PC-9 (cell line): ENCODE results near the gene PMM2. TPM values are rescaled to one million over a fixed set of nuclear protein-coding genes. Genes with fewer than 3 reads are reported as not detected.

Source experiments
- BruUV-seq: library from RNA; stranded (reverse); fragments of 400-500 nt; replicated peaks from 2 replicates; lab custom pipeline; 2021; lab: Mats Ljungman, UMichigan
- CTCF ChIA-PET: fragments of 300-600 bp; sonication (Branson Sonifier 250); formaldehyde crosslinking; loops from one replicate; lab custom pipeline; 2022; ENCODE audit warnings: antibody characterized with exemption; lab: Charles Lee
- POLR2A ChIA-PET: fragments of 300-600 bp; sonication (Branson Sonifier 250); formaldehyde crosslinking; loops from one replicate; lab custom pipeline; 2022; ENCODE audit warnings: antibody characterized with exemption; ENCODE audit not compliant: unreplicated experiment; lab: Charles Lee
- DNase-seq, 2 experiments: peaks; one replicate each; pipeline versions ENCODE4 v3.0.0 to v3.0.0-alpha.2; 2015 to 2022; ENCODE audit warnings: mixed read lengths in 1 of 2
- H2AFZ ChIP-seq: fragments of 200-600 bp; sonication (generic); 2 replicates; pipeline ENCODE4 v1.8.1; 2017; ENCODE audit warnings: antibody characterized with exemption
- H3F3A ChIP-seq: fragments of 200-600 bp; sonication (generic); 2 replicates; pipeline ENCODE4 v1.8.1; 2017; ENCODE audit warnings: antibody characterized with exemption, mild to moderate bottlenecking, low read depth; ENCODE audit not compliant: insufficient read depth
- H3K27ac ChIP-seq: fragments of 200-600 bp; sonication (generic); 2 replicates; pipeline ENCODE4 v1.6.1; 2016; ENCODE audit warnings: mixed run types
- H3K27me3 ChIP-seq: fragments of 200-600 bp; sonication (generic); 2 replicates; pipeline ENCODE4 v1.6.1; 2016; ENCODE audit warnings: low read depth, mixed run types; ENCODE audit not compliant: insufficient read depth
- H3K36me3 ChIP-seq: fragments of 200-600 bp; sonication (generic); 2 replicates; pipeline ENCODE4 v1.6.1; 2016; ENCODE audit warnings: low read depth, mixed run types
- H3K4me1 ChIP-seq: fragments of 200-600 bp; sonication (generic); replicated peaks from 2 replicates; pipeline ENCODE4 v1.6.1; 2016; ENCODE audit warnings: mixed run types; ENCODE audit not compliant: insufficient read depth
- H3K4me2 ChIP-seq: fragments of 200-600 bp; sonication (generic); 2 replicates; pipeline ENCODE4 v1.6.1; 2017; ENCODE audit warnings: mixed run types
- H3K4me3 ChIP-seq: fragments of 200-600 bp; sonication (generic); 2 replicates; pipeline ENCODE4 v1.6.1; 2016; ENCODE audit warnings: mixed run types
- H3K79me2 ChIP-seq: fragments of 200-600 bp; sonication (generic); 2 replicates; pipeline ENCODE4 v1.6.1; 2017; ENCODE audit warnings: low read depth, mixed run types
- H3K9me2 ChIP-seq: fragments of 200-600 bp; sonication (generic); 2 replicates; pipeline ENCODE4 v1.8.1; 2017; ENCODE audit warnings: mild to moderate bottlenecking; ENCODE audit not compliant: insufficient read depth
- H3K9me3 ChIP-seq: fragments of 200-600 bp; sonication (generic); 2 replicates; pipeline ENCODE4 v1.8.1; 2016; ENCODE audit warnings: low read depth; ENCODE audit not compliant: insufficient read depth
- H4K20me1 ChIP-seq: fragments of 200-600 bp; sonication (generic); 2 replicates; pipeline ENCODE4 v1.8.1; 2017; ENCODE audit not compliant: insufficient read depth
- CTCF ChIP-seq: fragments of 200-600 bp; sonication (generic); conservative IDR thresholded peaks from 2 replicates; pipeline ENCODE4 v1.6.1; 2017; ENCODE audit warnings: mixed run types, antibody characterized with exemption, mild to moderate bottlenecking, moderate library complexity
- EZH2 ChIP-seq: fragments of 200-600 bp; sonication (generic); IDR thresholded peaks from 2 replicates; pipeline ENCODE4 v1.8.0; 2017; ENCODE audit warnings: antibody characterized with exemption, low read depth
- intact Hi-C: fragments of 100-400 bp; cut with micrococcal nuclease; formaldehyde crosslinking; loops from one replicate; pipeline ENCODE4 v1.10.0; 2022; ENCODE audit not compliant: unreplicated experiment
- total RNA-seq: library from RNA; stranded (reverse); gene quantifications from 2 replicates; pipeline ENCODE4 v1.2.3, GENCODE V29; 2021

PMM2 gene
- total RNA-seq, 1 experiment from 2014 or later: 54.4 TPM

- no peaks in the 10 kb centered on the region for H4K20me1 ChIP-seq
- DNase-seq: no peak
These were observed 39.6 kb upstream of the PMM2 start for GRCh38 chr16:8758022-8758421.

GRCh38 chr16:8760021-8760420 lies 37.6 kb upstream of the PMM2 start:
- POLR2A ChIA-PET: interaction anchor here (0.7 kb wide), 1 partner anchor 110 kb away, joined by 6 read pairs; no protein-coding TSS in a partner anchor
- no peaks in the 10 kb centered on the region for H3K9me2 ChIP-seq
- H2AFZ ChIP-seq: no peak overlapping the region
- no peaks in the 10 kb centered on the region for H3K9me3 ChIP-seq
- no peaks in the 10 kb centered on the region for H3K27me3 ChIP-seq
- H3K36me3 ChIP-seq: no peaks in the 10 kb centered on the region
- TF ChIP-seq EZH2 (no peak), CTCF (no peak)
- H3K27ac ChIP-seq: no peak overlapping the region
- H4K20me1 ChIP-seq: no peaks in the 10 kb centered on the region
- H3F3A ChIP-seq: no peaks in the 10 kb centered on the region
- no peaks in the 10 kb centered on the region for H3K4me1 ChIP-seq
- intact Hi-C loops: no loop called here
- BruUV-seq: no TSS peak
- H3K4me2 ChIP-seq: no peak overlapping the region
- CTCF ChIA-PET: no interaction called here
- no peaks in the 10 kb centered on the region for H3K79me2 ChIP-seq
- no peak overlapping the region for H3K4me3 ChIP-seq
- DNase-seq: no peak

More at GRCh38 chr16:8758022-8758421, 39.6 kb upstream of the PMM2 start:
- Histone ChIP-seq H3K4me3 (no peak overlapping the region), H3K27me3 (no peaks in the 10 kb centered on the region), H3F3A (no peaks in the 10 kb centered on the region), H3K9me3 (no peaks in the 10 kb centered on the region), H3K4me1 (no peaks in the 10 kb centered on the region), H2AFZ (no peak overlapping the region), H3K27ac (no peak overlapping the region), H3K36me3 (no peaks in the 10 kb centered on the region), H3K4me2 (no peak overlapping the region), H3K9me2 (no peaks in the 10 kb centered on the region), H3K79me2 (no peaks in the 10 kb centered on the region)
- POLR2A ChIA-PET: no interaction called here
- TF ChIP-seq EZH2 (no peak), CTCF (no peak)
- BruUV-seq: no TSS peak
- CTCF ChIA-PET: no interaction called here
- intact Hi-C loops: no loop called here

DNA sequence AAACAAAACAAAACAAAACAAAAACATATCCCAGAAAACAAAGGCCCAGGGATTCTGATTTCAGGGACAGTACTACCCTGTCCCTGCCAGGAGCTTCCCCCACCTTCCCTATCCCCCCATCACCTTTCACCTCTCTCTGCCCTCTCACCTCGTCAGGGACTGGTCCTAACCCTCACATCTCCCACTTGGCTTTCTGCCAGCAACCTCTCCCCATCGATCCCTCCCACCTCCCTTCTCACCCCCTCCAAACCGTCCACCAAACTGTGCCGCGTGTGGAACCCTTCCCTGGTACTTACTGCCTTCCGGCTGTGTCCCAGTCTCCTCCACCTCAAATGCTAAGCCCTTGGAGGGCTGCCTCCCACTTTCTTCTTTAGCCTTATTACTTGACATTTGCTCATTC lies 36.6 kb upstream of the PMM2 start:
- no peaks in the 10 kb centered on the region for H4K20me1 ChIP-seq
- H2AFZ ChIP-seq: no peak overlapping the region
- no peaks in the 10 kb centered on the region for H3K9me3 ChIP-seq
- no peak overlapping the region for H3K4me2 ChIP-seq
- no peaks in the 10 kb centered on the region for H3K4me1 ChIP-seq
- no peaks in the 10 kb centered on the region for H3F3A ChIP-seq
- intact Hi-C loops: no loop called here
- H3K36me3 ChIP-seq: no peaks in the 10 kb centered on the region
- ChIA-PET POLR2A (interaction anchor here (0.7 kb wide), 1 partner anchor 308 kb away, joined by 3 read pairs; no protein-coding TSS in a partner anchor), CTCF (no interaction called here)
- H3K9me2 ChIP-seq: no peaks in the 10 kb centered on the region
- H3K4me3 ChIP-seq: no peak overlapping the region
- H3K27me3 ChIP-seq: no peaks in the 10 kb centered on the region
- H3K27ac ChIP-seq: no peak overlapping the region
- no peak for DNase-seq
- no peaks in the 10 kb centered on the region for H3K79me2 ChIP-seq
- BruUV-seq: no TSS peak
- no peak for TF ChIP-seq CTCF
- TF ChIP-seq EZH2: no peak
